Measurements from ENCODE around the gene OPA3.

The OPA3 gene

GRCh38 chr19:45554481-45554880 is 30.1 kb downstream of the OPA3 start:
- H3K27me3 ChIP-seq = no peaks in the 10 kb centered on the region
- H3K4me1 ChIP-seq = no peaks in the 10 kb centered on the region
- peaks cover 16% of the 10 kb centered on the region for H3K36me3 ChIP-seq
- no peak overlapping the region for H3K4me3 ChIP-seq
- peaks cover 38% of the 10 kb centered on the region for H4K20me1 ChIP-seq
- TF ChIP-seq Cebpa-rat (IDR thresholded peaks at IDR 0.05) = no peak
- H3K9ac ChIP-seq = no peak overlapping the region
- H3K9me3 ChIP-seq = no peaks in the 10 kb centered on the region
- H3K27ac ChIP-seq = no peak overlapping the region
- no peak overlapping the region for H3K4me2 ChIP-seq

GRCh38 chr19:45553464-45553863 is 31.1 kb downstream of the OPA3 start:
- Histone ChIP-seq H3K27ac (no peak overlapping the region), H3K9ac (no peak overlapping the region), H3K36me3 (peaks cover 16% of the 10 kb centered on the region), H3K27me3 (no peaks in the 10 kb centered on the region), H3K4me1 (no peaks in the 10 kb centered on the region), H3K4me2 (no peak overlapping the region), H3K9me3 (no peaks in the 10 kb centered on the region), H4K20me1 (peaks cover 38% of the 10 kb centered on the region), H3K4me3 (no peak overlapping the region)
- no peak for TF ChIP-seq Cebpa-rat (IDR thresholded peaks at IDR 0.05)

GRCh38 chr19:45547965-45548609 is 36.5 kb downstream of the OPA3 start:
- peaks cover 10% of the 10 kb centered on the region for H3K4me1 ChIP-seq
- H3K4me2 ChIP-seq = no peak overlapping the region
- H3K4me3 ChIP-seq = no peak overlapping the region

GRCh38 chr19:45547211-45547770 is 37.3 kb downstream of the OPA3 start:
- Histone ChIP-seq H3K4me1 (peaks cover 16% of the 10 kb centered on the region), H3K27me3 (no peaks in the 10 kb centered on the region), H3K36me3 (no peaks in the 10 kb centered on the region), H3K4me3 (no peak overlapping the region), H4K20me1 (peaks cover 15% of the 10 kb centered on the region), H3K4me2 (no peak overlapping the region), H3K9ac (no peak overlapping the region), H3K27ac (no peak overlapping the region), H3K9me3 (no peaks in the 10 kb centered on the region)
- TF ChIP-seq Cebpa-rat (IDR thresholded peaks at IDR 0.05) = no peak

More at GRCh38 chr19:45547965-45548609, 36.5 kb downstream of the OPA3 start:
- Histone ChIP-seq H3K27ac (no peak overlapping the region), H3K9ac (no peak overlapping the region), H3K9me3 (no peaks in the 10 kb centered on the region), H3K36me3 (peaks cover 4% of the 10 kb centered on the region; the same call in 1 of the 2 replicates), H3K27me3 (no peaks in the 10 kb centered on the region), H4K20me1 (peaks cover 15% of the 10 kb centered on the region)
- TF ChIP-seq Cebpa-rat (IDR thresholded peaks at IDR 0.05) = no peak

GRCh38 chr19:45542234-45542668 is 42.4 kb downstream of the OPA3 start:
- H3K9me3 ChIP-seq = peaks cover 13% of the 10 kb centered on the region
- no peak overlapping the region for H3K27ac ChIP-seq
- peaks cover 23% of the 10 kb centered on the region for H3K4me1 ChIP-seq
- TF ChIP-seq Cebpa-rat (IDR thresholded peaks at IDR 0.05) = no peak
- H3K36me3 ChIP-seq = no peaks in the 10 kb centered on the region
- no peaks in the 10 kb centered on the region for H3K27me3 ChIP-seq
- no peak overlapping the region for H3K4me2 ChIP-seq
- no peak overlapping the region for H3K9ac ChIP-seq
- no peak overlapping the region for H3K4me3 ChIP-seq
- H4K20me1 ChIP-seq = no peaks in the 10 kb centered on the region

- H3K27me3 ChIP-seq = no peaks in the 10 kb centered on the region
- H3K9me3 ChIP-seq = peaks cover 18% of the 10 kb centered on the region
- no peak overlapping the region for H3K9ac ChIP-seq
- H3K4me1 ChIP-seq = peaks cover 23% of the 10 kb centered on the region
- no peak overlapping the region for H3K4me3 ChIP-seq
- no peaks in the 10 kb centered on the region for H4K20me1 ChIP-seq
- H3K27ac ChIP-seq = no peak overlapping the region
- H3K36me3 ChIP-seq = no peaks in the 10 kb centered on the region
- no peak for TF ChIP-seq Cebpa-rat (IDR thresholded peaks at IDR 0.05)
- no peak overlapping the region for H3K4me2 ChIP-seq
Observed at GRCh38 chr19:45539459-45539858, 45.1 kb downstream of the OPA3 start.

GRCh38 chr19:45531349-45531748 is 53.3 kb downstream of the OPA3 start:
- no peak overlapping the region for H3K27ac ChIP-seq
- H3K27me3 ChIP-seq = no peaks in the 10 kb centered on the region
- peaks cover 5% of the 10 kb centered on the region; the same call in 1 of the 2 replicates for H4K20me1 ChIP-seq

GRCh38 chr19:45529420-45529785 is 55.2 kb downstream of the OPA3 start:
- H3K4me2 ChIP-seq = no peak overlapping the region
- no peak for TF ChIP-seq Cebpa-rat (IDR thresholded peaks at IDR 0.05)
- no peaks in the 10 kb centered on the region for H3K27me3 ChIP-seq
- H3K4me1 ChIP-seq = peaks cover 12% of the 10 kb centered on the region
- no peak overlapping the region for H3K4me3 ChIP-seq
- H3K27ac ChIP-seq = no peak overlapping the region
- no peak overlapping the region for H3K9ac ChIP-seq
- H3K36me3 ChIP-seq = peaks cover 44% of the 10 kb centered on the region
- peaks cover 5% of the 10 kb centered on the region; the same call in 1 of the 2 replicates for H4K20me1 ChIP-seq
- H3K9me3 ChIP-seq = peaks cover 22% of the 10 kb centered on the region

More at GRCh38 chr19:45531349-45531748, 53.3 kb downstream of the OPA3 start:
- Histone ChIP-seq H3K36me3 (peaks cover 25% of the 10 kb centered on the region), H3K4me2 (no peak overlapping the region), H3K4me1 (peaks cover 6% of the 10 kb centered on the region), H3K9me3 (peaks cover 22% of the 10 kb centered on the region), H3K9ac (no peak overlapping the region), H3K4me3 (no peak overlapping the region)
- TF ChIP-seq Cebpa-rat (IDR thresholded peaks at IDR 0.05) = no peak

GRCh38 chr19:45528744-45529419 is 55.7 kb downstream of the OPA3 start:
- no peak overlapping the region for H3K27ac ChIP-seq
- no peak overlapping the region for H3K4me2 ChIP-seq
- H3K9me3 ChIP-seq = peaks cover 22% of the 10 kb centered on the region
- TF ChIP-seq Cebpa-rat (IDR thresholded peaks at IDR 0.05) = no peak
- H3K27me3 ChIP-seq = no peaks in the 10 kb centered on the region
- H4K20me1 ChIP-seq = peaks cover 5% of the 10 kb centered on the region; the same call in 1 of the 2 replicates
- peaks cover 12% of the 10 kb centered on the region for H3K4me1 ChIP-seq
- peaks cover 49% of the 10 kb centered on the region for H3K36me3 ChIP-seq
- H3K4me3 ChIP-seq = no peak overlapping the region
- H3K9ac ChIP-seq = no peak overlapping the region

- H3K27ac ChIP-seq = no peak overlapping the region
- peaks cover 5% of the 10 kb centered on the region; the same call in 1 of the 2 replicates for H4K20me1 ChIP-seq
- no peak overlapping the region for H3K4me3 ChIP-seq
- H3K36me3 ChIP-seq = peaks cover 50% of the 10 kb centered on the region
- H3K27me3 ChIP-seq = no peaks in the 10 kb centered on the region
- H3K4me1 ChIP-seq = peaks cover 12% of the 10 kb centered on the region
- H3K4me2 ChIP-seq = no peak overlapping the region
- no peak for TF ChIP-seq Cebpa-rat (IDR thresholded peaks at IDR 0.05)
- H3K9me3 ChIP-seq = peaks cover 22% of the 10 kb centered on the region
- no peak overlapping the region for H3K9ac ChIP-seq
Observed at GRCh38 chr19:45528149-45528743, 56.4 kb downstream of the OPA3 start.
